HG02763 (cell line): ENCODE results near the gene FMO2.

Experiments
- ATAC-seq: cut with Tn5 transposase; IDR thresholded peaks from one replicate; pipeline ENCODE4 v1.9.1; 2021; ENCODE audit warnings: mild to moderate bottlenecking, moderate library complexity; ENCODE audit not compliant: unreplicated experiment

Gene FMO2

GRCh38 chr1:171174560-171175294, 10.4 kb upstream of the FMO2 start:
- ATAC-seq, result no peak

GRCh38 chr1:171177261-171177660, 7.8 kb upstream of the FMO2 start:
- no peak for ATAC-seq

- ATAC-seq, result no peak
Observed at GRCh38 chr1:171179318-171180227, 5.5 kb upstream of the FMO2 start.

GRCh38 chr1:171180670-171181069, 4.4 kb upstream of the FMO2 start:
- ATAC-seq, result no peak

- no peak for ATAC-seq
Observed at GRCh38 chr1:171188388-171189266, 3.5 kb downstream of the FMO2 start.

GRCh38 chr1:171191992-171192391, 6.9 kb downstream of the FMO2 start:
- no peak for ATAC-seq

GRCh38 chr1:171195767-171196166, 10.7 kb downstream of the FMO2 start:
- no peak for ATAC-seq

GRCh38 chr1:171196351-171196750, 11.3 kb downstream of the FMO2 start:
- ATAC-seq, result no peak

- ATAC-seq, result no peak
Observed at GRCh38 chr1:171198081-171198480, 13.0 kb downstream of the FMO2 start.

- no peak for ATAC-seq
Observed at GRCh38 chr1:171204296-171204695, 19.2 kb downstream of the FMO2 start.

- ATAC-seq, result no peak
Observed at GRCh38 chr1:171206204-171206977, 21.3 kb downstream of the FMO2 start.

- ATAC-seq, result no peak
Observed at GRCh38 chr1:171206978-171207355, 21.9 kb downstream of the FMO2 start.

- no peak for ATAC-seq
Observed at GRCh38 chr1:171207377-171207776, 22.3 kb downstream of the FMO2 start.

- no peak for ATAC-seq
Observed at GRCh38 chr1:171210355-171210754, 25.3 kb downstream of the FMO2 start.

- ATAC-seq, result no peak
Observed at GRCh38 chr1:171212607-171213351, 27.7 kb downstream of the FMO2 start.

GRCh38 chr1:171213559-171214454, 28.7 kb downstream of the FMO2 start:
- ATAC-seq, result no peak

- ATAC-seq, result no peak
Observed at GRCh38 chr1:171217658-171218443, 32.8 kb downstream of the FMO2 start.

GRCh38 chr1:171218661-171219060, 33.6 kb downstream of the FMO2 start:
- no peak for ATAC-seq
